ENCODE data around the gene GDE1.

- TF ChIP-seq CTCF (IDR thresholded peaks at IDR 0.05; ENCODE audit: insufficient read depth, low read length), result no peak
- TF ChIP-seq, protein P1, sequence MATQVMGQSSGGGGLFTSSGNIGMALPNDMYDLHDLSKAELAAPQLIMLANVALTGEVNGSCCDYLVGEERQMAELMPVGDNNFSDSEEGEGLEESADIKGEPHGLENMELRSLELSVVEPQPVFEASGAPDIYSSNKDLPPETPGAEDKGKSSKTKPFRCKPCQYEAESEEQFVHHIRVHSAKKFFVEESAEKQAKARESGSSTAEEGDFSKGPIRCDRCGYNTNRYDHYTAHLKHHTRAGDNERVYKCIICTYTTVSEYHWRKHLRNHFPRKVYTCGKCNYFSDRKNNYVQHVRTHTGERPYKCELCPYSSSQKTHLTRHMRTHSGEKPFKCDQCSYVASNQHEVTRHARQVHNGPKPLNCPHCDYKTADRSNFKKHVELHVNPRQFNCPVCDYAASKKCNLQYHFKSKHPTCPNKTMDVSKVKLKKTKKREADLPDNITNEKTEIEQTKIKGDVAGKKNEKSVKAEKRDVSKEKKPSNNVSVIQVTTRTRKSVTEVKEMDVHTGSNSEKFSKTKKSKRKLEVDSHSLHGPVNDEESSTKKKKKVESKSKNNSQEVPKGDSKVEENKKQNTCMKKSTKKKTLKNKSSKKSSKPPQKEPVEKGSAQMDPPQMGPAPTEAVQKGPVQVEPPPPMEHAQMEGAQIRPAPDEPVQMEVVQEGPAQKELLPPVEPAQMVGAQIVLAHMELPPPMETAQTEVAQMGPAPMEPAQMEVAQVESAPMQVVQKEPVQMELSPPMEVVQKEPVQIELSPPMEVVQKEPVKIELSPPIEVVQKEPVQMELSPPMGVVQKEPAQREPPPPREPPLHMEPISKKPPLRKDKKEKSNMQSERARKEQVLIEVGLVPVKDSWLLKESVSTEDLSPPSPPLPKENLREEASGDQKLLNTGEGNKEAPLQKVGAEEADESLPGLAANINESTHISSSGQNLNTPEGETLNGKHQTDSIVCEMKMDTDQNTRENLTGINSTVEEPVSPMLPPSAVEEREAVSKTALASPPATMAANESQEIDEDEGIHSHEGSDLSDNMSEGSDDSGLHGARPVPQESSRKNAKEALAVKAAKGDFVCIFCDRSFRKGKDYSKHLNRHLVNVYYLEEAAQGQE (IDR thresholded peaks at IDR 0.05; ENCODE audit: insufficient replicate concordance, low read depth), result no peak
These were observed 31.3 kb downstream of the GDE1 start for GRCh38 chr16:19490619-19491018.
